ENCODE data around the gene GPX4.

DNA sequence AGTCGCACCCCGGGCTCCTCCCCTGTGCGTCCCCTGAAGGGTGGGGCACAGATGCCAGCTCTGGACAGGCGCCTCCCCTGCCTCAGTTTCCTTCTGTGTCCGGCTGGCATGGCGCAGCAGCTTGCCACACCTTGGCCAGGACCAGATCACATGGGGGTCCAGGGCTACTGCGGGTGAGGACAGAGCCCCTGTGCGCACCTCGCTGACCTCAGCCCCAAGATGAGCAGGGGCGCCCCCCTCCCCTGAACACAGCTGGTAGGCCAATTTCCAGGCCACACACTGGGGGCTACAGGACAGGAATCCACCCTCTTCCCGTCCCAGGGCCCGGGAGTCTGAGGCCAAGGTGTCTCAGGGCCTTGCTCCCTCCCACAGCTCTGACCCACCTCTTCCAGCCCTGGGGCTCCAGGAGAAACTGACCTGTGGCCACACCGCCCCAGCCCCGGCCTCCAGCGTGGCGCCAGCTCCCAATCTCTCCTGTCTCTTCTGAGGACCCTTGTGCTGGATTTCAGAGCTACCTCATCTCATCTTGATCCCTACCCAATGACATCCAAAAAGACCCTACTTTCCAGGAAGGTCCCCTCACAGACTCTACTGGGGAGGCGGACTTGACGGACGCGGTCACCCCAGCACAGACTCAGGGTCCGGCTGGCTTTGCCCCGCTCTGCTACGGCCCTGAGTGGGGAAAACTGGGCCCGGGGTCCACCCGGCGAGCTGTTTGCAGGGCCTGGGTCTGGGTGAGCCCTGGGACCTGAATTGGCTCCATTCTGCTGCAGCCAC lies 42.0 kb downstream of the GPX4 start:
- TF ChIP-seq, protein P1, sequence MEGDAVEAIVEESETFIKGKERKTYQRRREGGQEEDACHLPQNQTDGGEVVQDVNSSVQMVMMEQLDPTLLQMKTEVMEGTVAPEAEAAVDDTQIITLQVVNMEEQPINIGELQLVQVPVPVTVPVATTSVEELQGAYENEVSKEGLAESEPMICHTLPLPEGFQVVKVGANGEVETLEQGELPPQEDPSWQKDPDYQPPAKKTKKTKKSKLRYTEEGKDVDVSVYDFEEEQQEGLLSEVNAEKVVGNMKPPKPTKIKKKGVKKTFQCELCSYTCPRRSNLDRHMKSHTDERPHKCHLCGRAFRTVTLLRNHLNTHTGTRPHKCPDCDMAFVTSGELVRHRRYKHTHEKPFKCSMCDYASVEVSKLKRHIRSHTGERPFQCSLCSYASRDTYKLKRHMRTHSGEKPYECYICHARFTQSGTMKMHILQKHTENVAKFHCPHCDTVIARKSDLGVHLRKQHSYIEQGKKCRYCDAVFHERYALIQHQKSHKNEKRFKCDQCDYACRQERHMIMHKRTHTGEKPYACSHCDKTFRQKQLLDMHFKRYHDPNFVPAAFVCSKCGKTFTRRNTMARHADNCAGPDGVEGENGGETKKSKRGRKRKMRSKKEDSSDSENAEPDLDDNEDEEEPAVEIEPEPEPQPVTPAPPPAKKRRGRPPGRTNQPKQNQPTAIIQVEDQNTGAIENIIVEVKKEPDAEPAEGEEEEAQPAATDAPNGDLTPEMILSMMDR (IDR thresholded peaks at IDR 0.05), result no peak
- TF ChIP-seq EZH2phosphoT487 (IDR thresholded peaks at IDR 0.05) (no peak), EZH2 (IDR thresholded peaks at IDR 0.05) (no peak)

All from neural progenitor cell (in vitro differentiated cells).